ENCODE data around the gene CUX1.
"Not testable (repeated sequence)": the region's sequence is repeated elsewhere in the genome, so short reads cannot be mapped to it uniquely, and the experiment has no call there.

CUX1 gene, protein sequence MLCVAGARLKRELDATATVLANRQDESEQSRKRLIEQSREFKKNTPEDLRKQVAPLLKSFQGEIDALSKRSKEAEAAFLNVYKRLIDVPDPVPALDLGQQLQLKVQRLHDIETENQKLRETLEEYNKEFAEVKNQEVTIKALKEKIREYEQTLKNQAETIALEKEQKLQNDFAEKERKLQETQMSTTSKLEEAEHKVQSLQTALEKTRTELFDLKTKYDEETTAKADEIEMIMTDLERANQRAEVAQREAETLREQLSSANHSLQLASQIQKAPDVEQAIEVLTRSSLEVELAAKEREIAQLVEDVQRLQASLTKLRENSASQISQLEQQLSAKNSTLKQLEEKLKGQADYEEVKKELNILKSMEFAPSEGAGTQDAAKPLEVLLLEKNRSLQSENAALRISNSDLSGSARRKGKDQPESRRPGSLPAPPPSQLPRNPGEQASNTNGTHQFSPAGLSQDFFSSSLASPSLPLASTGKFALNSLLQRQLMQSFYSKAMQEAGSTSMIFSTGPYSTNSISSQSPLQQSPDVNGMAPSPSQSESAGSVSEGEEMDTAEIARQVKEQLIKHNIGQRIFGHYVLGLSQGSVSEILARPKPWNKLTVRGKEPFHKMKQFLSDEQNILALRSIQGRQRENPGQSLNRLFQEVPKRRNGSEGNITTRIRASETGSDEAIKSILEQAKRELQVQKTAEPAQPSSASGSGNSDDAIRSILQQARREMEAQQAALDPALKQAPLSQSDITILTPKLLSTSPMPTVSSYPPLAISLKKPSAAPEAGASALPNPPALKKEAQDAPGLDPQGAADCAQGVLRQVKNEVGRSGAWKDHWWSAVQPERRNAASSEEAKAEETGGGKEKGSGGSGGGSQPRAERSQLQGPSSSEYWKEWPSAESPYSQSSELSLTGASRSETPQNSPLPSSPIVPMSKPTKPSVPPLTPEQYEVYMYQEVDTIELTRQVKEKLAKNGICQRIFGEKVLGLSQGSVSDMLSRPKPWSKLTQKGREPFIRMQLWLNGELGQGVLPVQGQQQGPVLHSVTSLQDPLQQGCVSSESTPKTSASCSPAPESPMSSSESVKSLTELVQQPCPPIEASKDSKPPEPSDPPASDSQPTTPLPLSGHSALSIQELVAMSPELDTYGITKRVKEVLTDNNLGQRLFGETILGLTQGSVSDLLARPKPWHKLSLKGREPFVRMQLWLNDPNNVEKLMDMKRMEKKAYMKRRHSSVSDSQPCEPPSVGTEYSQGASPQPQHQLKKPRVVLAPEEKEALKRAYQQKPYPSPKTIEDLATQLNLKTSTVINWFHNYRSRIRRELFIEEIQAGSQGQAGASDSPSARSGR (N-terminal part only)

DNA sequence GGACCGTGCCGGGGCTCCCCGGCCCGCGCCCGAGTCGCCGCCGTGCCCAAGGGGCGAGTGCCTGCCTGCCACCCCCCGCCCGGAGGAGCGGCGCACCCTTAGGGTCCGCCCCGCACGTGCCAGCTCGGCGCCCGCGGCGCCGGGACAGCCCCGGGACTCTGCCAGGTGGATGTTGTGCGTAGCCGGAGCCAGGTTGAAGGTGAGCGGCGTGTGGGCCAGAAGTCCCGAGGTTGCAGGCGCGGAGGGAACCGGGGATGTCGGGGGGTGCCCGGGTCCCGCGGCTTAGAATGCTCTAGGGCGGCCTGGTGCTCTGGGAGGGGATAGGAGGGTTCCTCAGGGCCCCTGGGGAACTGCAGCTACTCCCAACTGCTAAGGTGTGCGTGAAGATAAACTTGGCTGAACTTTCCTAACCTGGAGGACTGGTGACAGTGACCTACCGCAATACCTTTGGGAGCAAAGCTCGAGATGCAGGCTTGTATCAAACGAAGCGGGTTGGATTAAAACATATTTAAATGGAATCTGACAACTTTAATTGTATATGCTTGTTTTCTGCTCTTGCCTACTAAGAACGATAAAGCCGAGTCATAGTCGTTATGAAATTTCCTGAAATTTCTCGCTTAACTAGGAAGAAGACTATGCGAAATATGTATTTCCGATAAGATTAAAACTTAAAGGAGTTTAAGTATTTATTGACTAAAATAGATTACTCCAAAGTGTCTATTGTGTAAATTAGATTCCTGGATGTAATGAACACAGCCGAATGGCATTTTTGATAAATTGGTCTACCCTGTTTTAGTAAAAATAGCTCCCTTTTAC, at the start of gene CUX1:
Gene CUX1 (plus strand): TSS at position 156 of the 816 bp plus-strand sequence. CDS start 14 bp downstream, at position 170.
- peak in 1 of 4 experiments; percentile 3 for DNase-seq

DNA sequence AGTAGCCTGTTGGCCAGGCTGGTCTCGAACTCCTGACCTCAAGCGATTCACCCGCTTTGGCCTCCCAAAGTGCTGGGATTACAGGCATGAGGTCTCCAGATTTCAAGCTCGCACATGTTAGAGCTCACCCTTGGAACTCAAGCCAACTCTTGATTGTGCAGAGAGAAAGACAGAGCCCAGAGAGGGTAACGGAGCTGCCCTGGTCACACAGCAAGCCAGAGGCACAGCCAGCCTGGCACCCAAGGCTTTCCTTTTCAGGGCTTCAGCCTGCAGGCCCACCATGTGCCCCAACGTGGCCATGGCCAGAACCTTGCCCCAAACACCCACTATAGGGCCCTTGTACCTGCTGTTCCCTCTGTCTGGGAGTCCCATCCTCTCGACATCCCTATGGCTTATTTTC, 49.1 kb upstream of the CUX1 start:
- no peak for DNase-seq

DNA sequence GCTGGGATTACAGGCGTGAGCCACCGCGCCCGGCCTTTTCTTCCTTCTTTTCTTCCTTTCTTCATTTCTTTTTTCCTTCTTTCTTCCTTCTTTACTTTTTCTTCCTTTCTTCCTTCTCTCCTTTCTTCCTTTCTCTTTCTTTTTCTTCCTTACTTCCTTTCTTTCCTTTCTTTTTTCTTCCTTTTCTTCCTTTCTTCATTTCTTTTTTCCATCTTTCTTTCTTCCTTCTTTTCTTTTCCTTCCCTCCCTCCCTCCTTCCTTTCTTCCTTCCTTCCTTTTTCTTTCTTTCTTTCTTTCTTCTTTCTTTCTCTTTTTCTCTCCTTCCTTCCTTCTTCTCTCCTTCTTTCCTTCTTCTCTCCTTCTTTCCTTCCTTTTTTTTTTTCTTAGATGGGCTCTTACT, 47.0 kb upstream of the CUX1 start:
- DNase-seq, result no peak

DNA sequence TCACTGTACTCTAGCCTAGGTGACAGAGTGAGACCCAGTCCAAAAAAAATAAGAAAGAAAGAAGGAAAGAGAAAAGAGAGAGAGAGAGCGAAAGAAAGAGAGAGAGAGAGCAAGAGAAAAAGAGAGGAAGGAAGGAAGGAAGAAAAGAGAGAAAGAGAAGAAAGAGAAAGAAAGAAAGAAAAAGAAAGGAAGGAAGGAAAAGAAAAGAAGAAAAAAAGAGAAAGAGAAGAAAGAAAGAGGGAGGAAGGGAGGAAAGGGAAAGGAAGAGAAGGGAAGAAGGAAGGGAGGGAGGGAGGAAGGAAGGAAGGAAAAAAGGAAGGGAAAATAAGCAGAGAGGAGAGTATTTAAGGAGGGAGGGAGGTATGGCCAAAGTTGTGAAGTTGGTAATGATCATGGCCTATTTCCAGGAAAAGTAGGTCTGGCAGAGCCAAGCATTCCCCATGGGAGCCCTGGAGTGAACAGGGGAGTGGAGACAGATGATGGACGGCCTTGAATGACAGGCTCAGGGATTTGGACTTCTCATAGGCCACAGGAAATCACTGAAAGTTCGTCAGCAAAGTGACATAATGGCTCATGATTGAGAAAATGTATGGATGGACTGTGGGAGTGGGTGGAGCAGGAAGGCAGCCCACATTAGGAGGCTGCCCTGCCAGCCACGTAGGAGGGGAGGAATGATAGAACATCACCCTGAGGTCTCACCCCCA, 44.8 kb upstream of the CUX1 start:
- DNase-seq, result no peak

DNA sequence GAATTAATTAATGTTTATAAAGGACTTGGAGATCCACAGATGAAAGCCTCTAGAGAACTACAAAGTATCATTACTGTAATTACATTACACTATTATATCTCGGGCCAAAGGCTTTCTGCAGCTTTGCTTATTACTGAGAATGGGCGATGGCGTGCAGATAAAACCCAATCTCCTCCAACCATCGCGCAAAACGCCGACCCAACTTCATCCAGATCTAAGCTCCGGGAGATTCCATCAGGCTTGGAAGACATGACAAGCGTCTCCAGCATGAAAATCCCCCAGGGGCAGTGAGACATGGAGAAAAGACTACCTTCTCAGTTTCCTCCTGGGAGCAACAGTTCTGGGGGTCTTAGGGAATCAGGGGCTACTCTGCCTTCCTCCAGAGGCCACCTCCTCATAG, 42.2 kb upstream of the CUX1 start:
- no peak for DNase-seq

DNA sequence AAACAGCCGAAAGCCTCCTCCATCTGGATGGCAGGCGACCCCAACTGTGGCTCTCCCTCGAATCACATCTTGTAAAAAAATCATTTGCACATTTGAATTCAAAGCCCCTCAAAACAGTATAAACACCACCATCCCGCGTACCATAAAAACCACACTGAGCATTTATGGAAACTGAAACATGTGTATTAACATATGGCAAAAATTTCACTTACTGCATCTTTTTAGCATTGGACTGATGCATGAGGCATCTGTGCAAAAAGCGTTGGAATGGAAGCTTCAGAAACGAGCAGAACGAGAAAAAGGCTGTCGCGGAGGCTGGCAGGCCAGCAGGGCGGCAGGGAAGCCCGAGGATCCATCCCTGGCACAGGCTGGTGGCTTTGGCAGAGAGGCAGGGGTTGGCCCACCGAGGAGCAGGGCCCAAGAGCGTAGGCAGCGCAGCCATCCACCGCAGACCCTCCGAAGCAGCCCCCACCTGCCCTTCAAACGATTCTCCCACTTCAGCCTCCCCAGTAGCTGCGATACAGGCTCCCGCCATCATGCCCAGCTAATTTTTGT, 39.3 kb upstream of the CUX1 start:
- DNase-seq, result no peak

DNA sequence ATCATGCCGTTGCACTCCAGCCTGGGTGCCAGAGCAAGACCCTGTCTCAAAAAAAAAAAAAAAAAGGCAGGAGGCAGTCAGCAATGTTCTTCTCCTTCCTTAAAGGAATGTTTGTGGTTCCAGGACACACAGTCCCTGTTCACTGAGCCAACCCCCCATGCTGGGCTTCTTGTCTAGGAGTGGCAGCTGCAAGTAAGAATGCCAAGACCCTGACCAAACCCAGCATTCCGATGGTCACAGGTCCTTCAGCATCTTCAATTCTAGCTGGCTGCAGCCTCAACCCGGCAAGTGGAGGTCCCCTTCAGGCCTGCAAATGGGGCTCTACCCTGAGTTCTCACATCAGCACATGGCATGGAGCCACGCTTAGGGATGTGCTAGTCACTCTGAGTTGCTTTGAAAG, 38.2 kb upstream of the CUX1 start:
- DNase-seq, result no peak

DNA sequence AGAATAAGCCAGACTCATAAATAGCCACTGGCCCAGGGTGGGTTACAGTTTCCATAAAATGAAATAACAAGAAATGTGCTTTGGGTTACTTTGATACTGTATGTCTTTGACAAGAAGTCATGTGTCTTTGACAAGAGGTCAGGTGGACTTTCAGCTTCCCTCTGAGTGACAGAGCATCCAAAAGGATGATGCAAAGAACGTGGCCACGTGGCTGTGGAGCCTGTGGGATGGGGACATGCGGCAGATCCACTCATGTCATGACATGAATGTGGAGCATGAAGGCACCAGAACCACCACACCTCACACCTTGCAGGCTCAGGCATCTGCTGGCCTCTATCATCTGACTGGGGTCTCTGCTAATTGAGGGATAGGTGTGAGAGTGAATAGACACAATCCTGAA, 37.1 kb upstream of the CUX1 start:
- DNase-seq, result no peak

DNA sequence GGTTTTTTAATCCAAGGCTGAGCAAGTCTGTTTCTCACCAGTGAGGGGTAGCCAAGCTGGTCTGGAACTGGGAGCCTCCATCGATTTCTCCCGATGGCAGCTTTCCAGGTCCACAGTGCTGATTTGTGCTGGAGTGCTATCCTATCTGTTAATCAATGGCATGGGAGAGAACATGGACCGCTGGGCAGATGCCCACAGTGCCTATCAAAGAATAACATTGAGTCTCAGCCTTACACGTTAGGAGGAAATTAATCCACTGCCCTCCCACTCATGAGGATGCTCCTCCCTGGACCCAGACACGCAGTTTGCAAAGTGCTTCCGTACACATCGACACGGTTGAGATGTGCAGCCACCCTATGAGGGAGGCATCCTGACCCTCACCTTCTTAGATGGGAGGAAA, 36.0 kb upstream of the CUX1 start:
- DNase-seq, result no peak

DNA sequence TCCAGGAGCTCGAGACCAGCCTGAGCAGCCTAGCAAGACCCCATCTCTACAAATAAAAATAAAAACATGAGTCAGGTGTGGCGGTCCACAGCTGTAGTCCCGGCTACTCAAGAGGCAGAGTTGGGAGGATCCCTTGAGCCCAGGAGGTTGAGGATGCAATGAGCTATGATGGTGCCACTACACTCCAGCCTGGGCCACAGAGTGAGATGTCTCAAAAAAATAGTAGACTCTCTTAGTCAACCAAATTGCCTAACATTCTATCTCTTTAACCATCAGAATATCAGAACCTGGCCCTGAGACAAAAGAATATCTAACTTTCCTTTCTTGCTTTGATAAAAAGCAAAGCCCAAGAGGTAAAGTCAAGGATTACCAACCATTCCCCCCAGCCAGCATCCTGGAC, 35.0 kb upstream of the CUX1 start:
- no peak for DNase-seq

DNA sequence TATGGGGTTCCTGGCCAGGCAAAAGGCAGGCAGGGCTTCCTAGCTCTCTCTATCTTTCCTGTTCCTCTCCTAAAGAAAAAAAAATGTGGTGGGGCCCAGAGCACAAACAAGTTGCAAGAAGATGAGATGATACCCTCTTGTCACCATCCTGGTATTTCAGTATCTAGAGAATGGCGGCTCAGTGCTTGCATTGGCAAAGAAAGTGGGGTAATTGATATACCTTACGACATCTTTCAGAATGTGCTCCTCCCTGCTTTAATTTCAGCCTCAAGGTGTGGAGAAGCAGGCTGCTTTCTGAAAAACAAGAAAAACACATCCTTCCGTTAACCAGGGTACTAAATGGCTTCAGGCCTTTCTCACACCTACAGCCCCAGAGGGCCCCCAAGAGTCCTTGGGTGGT, 34.5 kb upstream of the CUX1 start:
- DNase-seq, result no peak

DNA sequence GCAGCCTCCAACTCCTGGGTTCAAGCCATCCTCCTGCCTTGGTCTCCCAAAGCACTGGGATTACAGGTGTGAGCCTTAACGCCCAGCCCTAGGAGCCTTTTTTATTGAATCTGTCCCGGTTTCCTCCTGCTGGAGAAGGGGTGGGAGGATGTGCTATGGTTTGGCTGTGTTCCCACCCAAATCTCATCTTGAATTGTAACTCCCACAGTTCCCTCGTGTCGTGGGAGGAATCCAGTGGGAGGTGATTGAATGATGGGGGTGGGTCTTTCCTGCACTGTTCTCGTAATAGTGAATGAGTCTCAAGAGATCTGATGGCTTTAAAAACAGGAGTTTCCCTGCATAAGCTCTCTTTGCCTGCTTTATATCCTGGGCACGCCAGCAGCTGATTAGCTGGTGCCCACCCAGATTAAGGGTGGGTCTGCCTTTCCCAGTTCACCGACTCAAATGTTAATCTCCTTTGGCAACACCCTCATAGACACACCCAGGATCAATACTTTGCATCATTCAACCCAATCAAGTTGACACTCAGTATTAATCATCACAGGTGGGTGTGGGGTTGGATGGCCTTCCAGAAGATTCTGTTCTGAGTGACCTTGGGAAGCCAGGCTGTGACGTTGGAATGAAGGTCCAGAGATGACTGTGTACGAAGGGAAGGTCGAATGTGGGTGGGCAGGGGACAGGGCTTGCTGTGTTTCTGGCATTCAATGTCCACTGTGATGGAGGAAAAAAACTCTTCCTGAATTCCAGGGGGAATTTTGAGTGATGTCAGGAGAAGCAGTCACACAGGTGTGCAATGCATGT, 33.8 kb upstream of the CUX1 start:
- DNase-seq, result no peak

DNA sequence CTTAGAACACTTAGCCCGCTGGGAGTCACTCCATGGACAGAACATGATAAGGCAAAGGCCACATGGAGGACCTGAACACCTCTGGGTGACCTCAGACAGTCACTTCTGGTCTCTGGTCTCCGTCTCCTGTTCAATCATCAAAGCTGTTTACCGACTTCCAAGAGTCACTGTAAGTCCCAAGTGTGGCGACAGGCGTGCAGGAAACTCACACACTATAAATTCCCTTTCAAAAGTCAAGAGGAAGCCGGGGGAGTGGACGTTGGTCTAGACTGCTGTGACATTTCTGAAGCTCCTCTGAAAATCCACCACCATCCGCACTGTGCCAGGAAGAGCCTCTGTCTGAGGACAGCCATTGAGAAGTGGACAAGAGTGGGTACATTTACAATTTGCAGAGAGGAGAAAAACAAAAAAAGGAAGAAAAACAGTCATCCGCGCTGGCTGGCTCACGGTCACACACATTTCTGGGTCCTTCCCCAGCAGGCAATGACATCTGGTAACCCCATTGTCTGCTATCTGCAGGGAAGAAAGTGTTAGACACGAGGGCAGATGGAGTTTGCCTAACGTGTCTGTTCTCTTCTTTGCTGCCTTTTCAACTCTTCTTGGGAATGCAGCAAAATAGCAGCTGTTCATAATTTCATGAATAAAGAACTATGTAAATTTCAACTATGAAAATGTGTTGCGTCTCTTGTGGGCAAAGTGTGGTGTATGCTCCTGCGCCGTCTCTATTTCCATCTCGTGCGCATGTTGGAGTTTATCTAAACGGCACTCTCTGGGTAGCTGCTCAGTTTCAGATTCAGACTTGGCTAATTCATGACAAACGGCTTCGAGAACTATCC, 32.9 kb upstream of the CUX1 start:
- no peak for DNase-seq

DNA sequence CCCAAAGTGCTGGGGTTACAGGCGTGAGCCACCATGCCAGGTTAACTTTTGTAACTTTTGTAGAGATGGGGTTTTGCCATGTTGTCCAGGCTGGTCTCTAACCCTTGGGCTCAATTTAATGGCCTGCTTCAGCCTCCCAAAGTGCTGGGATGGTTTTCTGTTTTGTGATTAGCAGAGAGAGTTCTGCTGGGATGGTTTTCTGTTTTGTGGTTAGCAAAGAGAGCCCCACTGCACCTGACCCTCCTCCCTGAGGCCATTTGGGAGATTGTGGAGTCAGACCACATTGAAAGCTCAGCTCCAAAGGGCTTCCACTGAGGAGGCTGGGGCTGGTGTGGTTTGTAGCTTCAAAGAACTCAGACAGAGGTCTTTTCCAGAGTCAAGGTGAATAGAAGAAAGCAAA, 29.6 kb upstream of the CUX1 start:
- DNase-seq, result no peak

DNA sequence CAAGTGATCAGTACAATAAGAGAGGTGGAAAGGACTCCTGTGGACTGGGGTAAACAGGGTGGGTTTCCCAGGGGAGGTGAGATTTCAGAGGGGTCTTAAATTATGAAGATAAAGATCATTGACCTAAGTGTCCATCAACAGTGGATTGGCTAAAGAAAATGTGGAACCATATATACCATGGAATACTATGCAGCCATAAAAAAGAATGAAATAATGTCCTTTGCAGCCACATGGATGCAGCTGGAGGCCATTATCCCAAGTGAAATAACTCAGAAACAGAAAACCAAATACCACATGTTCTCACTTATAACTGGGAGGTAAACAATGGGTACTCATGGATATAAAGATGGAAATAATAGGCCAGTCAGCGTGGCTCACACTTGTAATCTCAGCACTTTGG, 28.9 kb upstream of the CUX1 start:
- no peak for DNase-seq

DNA sequence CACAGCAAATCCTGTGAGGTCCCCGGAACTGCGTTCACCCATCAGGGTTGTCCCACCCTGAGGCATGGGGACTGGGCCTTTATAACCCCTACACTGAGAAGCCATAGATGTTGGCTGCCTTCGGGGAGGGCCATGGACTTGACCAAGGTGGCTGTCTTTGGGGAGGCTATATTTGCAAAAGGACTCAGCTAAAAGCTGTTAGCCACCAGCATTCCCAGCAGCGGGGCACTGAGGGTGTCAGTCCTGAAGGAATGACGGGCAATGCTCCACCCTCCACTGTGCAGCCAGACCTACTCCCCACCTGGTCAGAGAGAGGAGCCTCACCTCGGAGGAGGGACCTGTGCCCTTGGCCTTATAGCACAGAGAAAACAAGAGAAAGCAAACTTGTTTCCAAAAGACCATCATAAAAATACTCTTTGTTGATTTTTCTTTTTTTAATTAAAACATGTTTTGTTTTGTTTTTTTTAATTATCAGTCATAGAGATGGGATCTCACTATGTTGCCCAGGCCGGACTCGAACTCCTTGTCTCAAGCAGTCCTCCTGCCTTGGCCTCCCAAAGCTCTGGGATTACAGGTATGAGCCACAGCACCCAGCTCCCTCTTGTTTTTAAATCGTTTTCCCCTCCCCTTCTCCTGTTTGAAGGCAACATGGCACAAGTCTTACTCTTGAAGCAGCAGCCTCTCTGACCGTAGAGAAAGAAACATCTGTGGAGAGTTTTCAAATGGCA, 26.7 kb upstream of the CUX1 start:
- no peak for DNase-seq

DNA sequence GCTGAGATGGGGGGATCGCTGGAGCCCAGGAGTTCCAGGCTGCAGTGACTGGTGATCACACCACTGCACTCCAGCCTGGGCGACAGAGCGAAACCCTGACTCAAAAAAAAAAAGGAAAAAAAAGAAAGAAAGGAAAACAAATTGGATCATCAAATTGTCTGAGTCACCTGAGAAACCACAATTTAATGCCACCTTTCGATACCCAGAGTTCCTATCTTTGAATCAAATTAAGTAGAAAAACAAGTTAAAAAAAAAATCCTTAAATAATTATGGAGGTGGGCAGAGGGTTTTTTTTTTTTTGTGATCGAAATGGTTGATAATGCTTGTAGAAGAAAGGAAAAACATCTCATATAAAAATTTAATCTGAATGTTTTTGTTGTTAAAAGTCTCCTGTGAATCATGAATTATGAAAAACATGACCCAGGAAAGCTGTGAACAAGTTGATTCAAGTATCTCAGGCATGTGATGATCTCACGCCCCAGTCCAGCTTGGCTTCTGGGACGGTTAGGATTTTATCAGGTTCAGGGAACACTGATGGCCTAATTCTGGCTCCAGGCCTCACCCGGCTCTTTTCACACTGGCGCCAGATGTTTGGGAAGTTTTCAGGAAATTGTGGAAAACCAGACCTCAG, 25.3 kb upstream of the CUX1 start:
- DNase-seq, result no peak

DNA sequence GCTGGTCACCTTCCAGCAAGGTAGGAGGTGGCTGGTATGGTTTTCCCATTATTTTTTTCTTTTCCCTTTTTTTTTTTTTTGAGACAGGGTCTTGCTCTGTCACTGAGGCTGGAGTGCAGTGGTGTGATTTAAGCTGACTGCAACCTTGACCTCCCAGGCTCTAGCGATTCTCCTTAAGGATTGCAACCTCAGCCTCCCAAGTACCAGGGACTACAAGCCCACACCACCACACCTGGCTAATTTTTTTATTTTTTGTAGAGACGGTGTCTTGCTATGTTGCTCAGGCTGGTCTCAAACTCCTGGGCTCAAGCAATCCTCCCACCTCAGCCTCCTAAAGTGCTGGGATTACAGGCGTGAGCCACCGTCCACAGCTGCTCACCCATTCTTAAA, 24.7 kb upstream of the CUX1 start:
- not testable (repeated sequence) for DNase-seq
